Astrocyte of the spinal cord (primary cell): ENCODE results near the gene SYT9.

Experiments
- DNase-seq: peaks from one replicate; pipeline ENCODE4 v3.0.0; 2011; ENCODE audit warnings: low read depth, low spot score
- H3K4me3 ChIP-seq: 2 replicates; pipeline ENCODE4 v1.5.1; 2011; ENCODE audit warnings: low read depth, mild to moderate bottlenecking, low read length, moderate library complexity
- CTCF ChIP-seq: IDR thresholded peaks from 2 replicates; pipeline ENCODE4 v1.5.1; 2012; ENCODE audit warnings: low read depth, mild to moderate bottlenecking, low read length, inconsistent platforms
- in situ Hi-C: cut with HindIII; loops from 2 replicates; pipeline ENCODE4 v1.10.0; 2017; ENCODE audit warnings: low sequenced_read_pairs

The SYT9 gene

GRCh38 chr11:7281079-7281478 lies 29.4 kb downstream of the SYT9 start:
- in situ Hi-C loops: no loop called here
- DNase-seq: no peak
- H3K4me3 ChIP-seq: no peak overlapping the region
- no peak for TF ChIP-seq CTCF

GRCh38 chr11:7281809-7282208 lies 30.1 kb downstream of the SYT9 start:
- DNase-seq: no peak
- H3K4me3 ChIP-seq: no peak overlapping the region
- in situ Hi-C loops: no loop called here
- no peak for TF ChIP-seq CTCF

- TF ChIP-seq CTCF: no peak
- no peak for DNase-seq
- in situ Hi-C loops: no loop called here
- no peak overlapping the region for H3K4me3 ChIP-seq
Measured at GRCh38 chr11:7286178-7286577, 34.5 kb downstream of the SYT9 start.

- no peak for DNase-seq
- in situ Hi-C loops: no loop called here
- H3K4me3 ChIP-seq: no peak overlapping the region
- no peak for TF ChIP-seq CTCF
Measured at GRCh38 chr11:7291100-7291829, 39.6 kb downstream of the SYT9 start.

GRCh38 chr11:7292922-7293321 lies 41.2 kb downstream of the SYT9 start:
- no peak for TF ChIP-seq CTCF
- H3K4me3 ChIP-seq: no peak overlapping the region
- in situ Hi-C loops: no loop called here
- no peak for DNase-seq

- H3K4me3 ChIP-seq: no peak overlapping the region
- no peak for DNase-seq
- in situ Hi-C loops: no loop called here
- TF ChIP-seq CTCF: no peak
Measured at GRCh38 chr11:7299393-7299792, 47.7 kb downstream of the SYT9 start.
